Activated CD8-positive, alpha-beta memory T cell treated with anti-CD3 and anti-CD28 coated beads, Interleukin-2, amount 50 U/mL, for 4 hours (primary cell): ENCODE measurements around the gene SLC4A1.
"Not testable (repeated sequence)": the region's sequence is repeated elsewhere in the genome, so short reads cannot be mapped to it uniquely, and the experiment has no call there.

Experiments used
- DNase-seq: peaks from one replicate; pipeline ENCODE4 v3.0.0-alpha.2; 2020

The SLC4A1 gene

DNA sequence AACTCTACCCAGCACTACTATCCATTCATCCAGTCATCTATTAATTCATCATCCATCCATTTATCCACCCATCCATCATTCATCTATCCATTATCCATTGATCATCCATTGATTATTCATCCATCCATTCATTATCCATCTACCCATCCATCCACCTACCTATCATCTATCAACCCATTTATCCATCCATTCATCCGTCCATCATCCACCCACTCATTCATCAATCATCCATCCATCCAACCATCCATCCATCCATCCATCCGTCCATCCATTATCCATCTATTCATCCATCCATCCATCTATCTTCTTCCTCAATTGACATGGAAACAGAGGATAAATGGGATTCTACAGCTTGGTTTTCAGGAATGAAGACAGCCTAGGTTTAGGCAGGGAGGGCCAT lies 12.0 kb downstream of the SLC4A1 start:
- no peak for DNase-seq

- no peak for DNase-seq
Observed at GRCh38 chr17:44254361-44255095, 13.4 kb downstream of the SLC4A1 start.

DNA sequence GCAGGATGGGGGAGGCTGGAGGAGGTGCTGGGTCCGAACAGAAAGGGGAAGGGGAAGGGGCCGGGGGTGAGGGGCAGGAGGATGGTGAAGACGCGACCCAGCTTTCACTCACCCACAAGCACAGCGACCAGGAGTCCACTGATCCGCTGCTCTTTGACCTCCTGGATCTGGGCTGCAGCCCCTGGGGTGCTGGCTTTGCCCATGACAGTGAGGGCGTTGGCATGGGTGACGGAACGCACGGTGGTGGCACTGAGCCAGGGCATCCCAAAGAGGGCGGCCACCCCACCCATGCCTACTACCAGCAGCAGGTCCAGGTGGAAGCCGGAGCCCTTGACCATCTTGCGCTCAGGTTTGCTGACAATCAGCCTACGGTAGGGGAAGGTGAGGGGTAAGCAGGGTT lies 14.9 kb downstream of the SLC4A1 start:
- no peak for DNase-seq

GRCh38 chr17:44251062-44251461 lies 16.9 kb downstream of the SLC4A1 start:
- no peak for DNase-seq

- no peak for DNase-seq
Observed at GRCh38 chr17:44249501-44250246, 18.3 kb downstream of the SLC4A1 start.

GRCh38 chr17:44247876-44248736 lies 19.8 kb downstream of the SLC4A1 start:
- no peak for DNase-seq

DNA sequence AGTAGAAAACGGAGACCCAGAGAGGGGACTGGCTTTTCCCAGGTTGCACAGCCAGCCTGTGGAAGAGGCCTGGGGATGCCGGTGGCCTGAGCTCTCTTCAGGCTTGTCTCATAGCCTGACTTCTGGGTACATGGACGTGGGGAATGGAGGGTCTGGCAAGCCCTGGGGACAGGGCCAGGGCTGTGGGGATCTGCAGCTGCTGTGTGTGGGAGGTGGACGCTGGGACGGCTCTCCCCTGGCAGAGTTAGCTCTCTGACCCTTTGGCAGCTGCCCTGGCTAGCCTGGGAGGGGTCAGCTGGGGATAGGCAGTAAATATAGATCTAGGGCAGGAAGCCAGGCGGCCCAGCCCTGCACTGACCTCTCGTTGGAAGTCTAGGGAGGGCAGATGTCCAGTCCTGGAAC lies 20.5 kb downstream of the SLC4A1 start:
- DNase-seq, result no peak

DNA sequence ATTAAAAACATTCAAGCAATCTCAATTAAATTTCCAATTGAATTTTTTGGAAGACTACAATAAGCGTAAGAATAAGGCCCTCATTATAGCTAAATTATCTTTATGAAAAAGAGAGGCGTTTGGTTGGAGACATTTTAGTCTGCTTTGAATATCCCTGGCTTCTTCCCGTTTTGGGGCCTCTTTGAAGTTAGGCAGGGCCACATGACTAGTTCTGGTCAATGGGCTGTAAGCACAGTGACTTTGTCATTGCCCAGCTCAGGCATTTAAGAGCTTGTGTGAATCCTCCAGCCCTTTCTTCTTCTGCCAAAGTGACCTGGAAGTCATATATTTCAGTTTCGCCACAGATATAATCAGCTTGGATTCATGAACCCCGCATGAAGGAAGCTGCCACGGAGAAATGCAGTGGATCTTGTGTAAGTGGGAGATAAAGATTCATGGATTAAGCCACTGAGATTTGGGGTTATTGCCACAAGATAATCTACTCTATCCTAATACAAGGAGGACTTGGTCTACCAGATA lies 26.8 kb downstream of the SLC4A1 start:
- DNase-seq, result no peak

DNA sequence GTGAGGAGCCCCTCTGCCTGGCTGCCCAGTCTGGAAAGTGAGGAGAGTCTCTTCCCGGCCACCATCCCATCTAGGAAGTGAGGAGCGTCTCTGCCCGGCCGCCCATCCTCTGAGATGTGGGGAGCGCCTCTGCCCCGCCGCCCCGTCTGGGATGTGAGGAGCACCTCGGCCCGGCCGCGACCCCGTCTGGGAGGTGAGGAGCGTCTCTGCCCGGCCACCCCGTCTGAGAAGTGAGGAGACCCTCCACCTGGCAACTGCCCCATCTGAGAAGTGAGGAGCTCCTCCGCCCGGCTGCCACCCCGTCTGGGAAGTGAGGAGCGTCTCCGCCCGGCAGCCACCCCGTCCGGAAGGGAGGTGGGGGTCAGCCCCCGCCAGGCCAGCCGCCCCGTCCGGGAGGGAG lies 30.0 kb downstream of the SLC4A1 start:
- not testable (repeated sequence) for DNase-seq

DNA sequence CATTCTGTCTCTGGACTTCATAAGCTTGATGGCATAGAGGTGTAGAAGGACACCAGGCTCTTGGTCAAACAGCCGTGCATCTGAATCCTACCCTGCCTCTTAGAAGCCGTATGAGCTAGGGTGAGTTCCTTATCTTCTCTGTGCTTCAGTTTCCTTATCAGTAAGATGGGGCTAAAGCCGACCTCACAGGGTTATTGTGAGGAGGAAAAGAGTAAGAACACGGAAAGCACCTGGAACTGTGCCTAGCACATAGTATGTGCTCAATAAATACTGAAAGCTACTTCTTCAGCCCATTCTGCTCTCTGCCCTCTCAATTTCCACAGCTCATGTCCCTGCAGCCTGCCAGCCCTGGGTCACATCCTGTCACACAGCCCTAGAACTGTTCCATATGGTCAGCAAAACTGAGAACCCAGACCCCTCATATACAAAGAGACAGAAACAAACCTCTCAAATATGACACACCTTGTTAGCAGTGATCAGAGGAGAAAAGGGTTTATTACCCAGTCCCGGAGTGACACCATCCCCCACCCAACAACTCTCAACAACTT lies 31.4 kb downstream of the SLC4A1 start:
- no peak for DNase-seq

- no peak for DNase-seq
Observed at GRCh38 chr17:44235583-44235936, 32.4 kb downstream of the SLC4A1 start.

DNA sequence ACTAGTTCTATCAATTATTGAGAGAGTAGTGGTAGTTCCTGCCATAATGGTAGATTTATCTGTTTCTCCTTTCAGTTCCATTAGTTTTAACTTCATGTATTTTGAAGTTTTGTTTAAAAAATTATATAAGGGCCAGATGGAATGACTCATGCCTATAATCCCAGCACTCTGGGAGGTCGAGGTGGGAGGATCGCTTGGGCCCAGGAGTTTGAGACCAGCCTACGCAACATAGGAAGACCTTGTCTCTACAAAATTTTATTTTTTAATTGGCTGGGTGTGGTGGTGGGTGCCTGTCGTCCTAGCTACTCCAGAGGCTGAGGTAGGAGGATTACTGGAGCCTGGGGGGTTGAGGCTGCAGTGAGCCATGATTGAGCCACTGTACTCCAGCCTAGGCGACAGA lies 34.4 kb downstream of the SLC4A1 start:
- no peak for DNase-seq

GRCh38 chr17:44232061-44232460 lies 35.9 kb downstream of the SLC4A1 start:
- no peak for DNase-seq

GRCh38 chr17:44230140-44230539 lies 37.8 kb downstream of the SLC4A1 start:
- no peak for DNase-seq

DNA sequence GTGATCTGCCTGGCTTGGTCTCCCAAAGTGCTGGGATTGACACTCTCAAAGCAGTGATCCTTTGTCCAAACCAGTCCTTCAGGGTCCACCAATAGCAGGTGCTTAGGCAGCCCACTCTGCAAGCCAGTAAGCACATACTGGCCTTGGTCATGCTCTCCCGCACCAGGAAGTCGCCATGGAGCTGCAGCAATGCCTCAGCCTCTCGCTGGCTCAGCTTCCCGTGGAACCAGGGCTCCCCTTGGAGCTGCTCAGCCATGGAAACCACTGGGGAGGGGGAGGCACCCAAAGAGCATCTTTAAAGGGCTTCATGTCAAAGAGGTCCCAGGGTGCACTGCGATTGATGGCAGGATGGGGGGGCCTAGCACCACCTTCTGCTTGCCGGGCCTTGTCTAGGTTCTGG lies 38.8 kb downstream of the SLC4A1 start:
- no peak for DNase-seq

- DNase-seq, result no peak
Observed at GRCh38 chr17:44223541-44224071, 44.3 kb downstream of the SLC4A1 start.

GRCh38 chr17:44222112-44222869 lies 45.6 kb downstream of the SLC4A1 start:
- peak; percentile 43 for DNase-seq

- DNase-seq, result no peak
Observed at GRCh38 chr17:44221862-44222111, 46.1 kb downstream of the SLC4A1 start.

DNA sequence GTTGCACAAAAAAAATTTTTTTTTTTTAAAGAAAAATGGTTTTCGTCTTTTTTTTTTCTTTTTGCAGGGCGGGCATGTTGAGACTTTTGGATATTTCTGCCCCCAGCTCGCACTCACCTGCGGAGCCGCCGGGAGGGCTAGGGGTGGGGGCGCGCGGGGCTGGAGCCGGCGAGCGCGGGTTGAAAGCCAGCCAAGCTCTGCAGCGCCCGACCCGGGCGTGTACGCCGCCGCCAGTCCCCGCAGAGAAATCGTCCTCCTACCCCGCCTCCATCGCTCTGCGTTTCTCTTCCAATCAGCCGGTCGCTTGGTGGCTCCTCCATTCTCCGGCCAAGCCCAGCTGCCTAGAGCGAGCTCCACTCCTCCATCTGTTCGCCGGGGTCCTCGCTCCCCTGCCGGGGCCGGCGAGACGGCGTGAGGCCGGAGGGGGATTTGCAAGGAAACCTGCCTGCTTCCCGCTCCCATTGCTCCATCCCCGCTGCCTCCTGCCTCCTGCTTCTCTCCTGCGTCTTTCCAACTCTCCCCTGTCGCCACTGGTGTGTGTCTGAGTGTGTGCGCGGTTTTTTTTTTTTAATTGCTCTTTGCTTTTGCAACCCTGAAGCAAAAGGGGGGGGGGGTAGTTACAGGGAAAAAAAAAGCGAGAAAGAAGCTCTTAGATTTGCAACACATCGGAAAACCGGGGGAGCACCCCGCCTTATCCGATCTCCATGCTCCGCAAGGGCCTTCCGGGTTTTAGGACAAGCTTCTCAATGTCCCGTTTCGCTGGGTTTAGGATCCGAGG lies 46.7 kb downstream of the SLC4A1 start:
- peak; percentile 54 for DNase-seq

GRCh38 chr17:44220213-44221083 lies 47.5 kb downstream of the SLC4A1 start:
- DNase-seq, result peak; percentile 58
